GM23338 (cell line): Measurements from ENCODE around the gene CIC. TPM values are rescaled to one million over a fixed set of nuclear protein-coding genes. Genes with fewer than 3 reads are reported as not detected.

ENCODE experiments used
- ATAC-seq: fragments of 200-7000 bp; cut with Tn5 transposase; 3 replicates; pipeline ENCODE4 v1.9.1; 2020
- DNase-seq: peaks from one replicate; pipeline ENCODE4 v3.0.0-alpha.2; 2015; ENCODE audit warnings: low spot score
- H2AFZ ChIP-seq: fragments of 200-600 bp; sonication (generic); 2 replicates; pipeline ENCODE4 v1.8.0; 2016; ENCODE audit warnings: antibody characterized with exemption, mild to moderate bottlenecking, moderate library complexity
- H3F3A ChIP-seq: fragments of 200-600 bp; sonication (generic); replicated peaks from 2 replicates; pipeline ENCODE4 v1.8.0; 2017; ENCODE audit warnings: antibody characterized with exemption, mixed run types, low read depth
- H3K27ac ChIP-seq: fragments of 200-600 bp; sonication (generic); 2 replicates; pipeline ENCODE4 v1.6.1; 2016; ENCODE audit warnings: low read depth
- H3K27me3 ChIP-seq: fragments of 200-600 bp; sonication (generic); 2 replicates; pipeline ENCODE4 v1.8.0; 2016; ENCODE audit warnings: mild to moderate bottlenecking, mixed run types, moderate library complexity; ENCODE audit not compliant: insufficient read depth
- H3K36me3 ChIP-seq: fragments of 200-600 bp; sonication (generic); 2 replicates; pipeline ENCODE4 v1.8.0; 2016; ENCODE audit warnings: mild to moderate bottlenecking; ENCODE audit not compliant: insufficient read depth
- H3K4me1 ChIP-seq: fragments of 200-600 bp; sonication (generic); 2 replicates; pipeline ENCODE4 v1.8.0; 2016; ENCODE audit warnings: mild to moderate bottlenecking, moderate library complexity; ENCODE audit not compliant: insufficient read depth
- H3K4me2 ChIP-seq: fragments of 200-600 bp; sonication (generic); 2 replicates; pipeline ENCODE4 v1.7.1; 2017; ENCODE audit warnings: mixed run types
- H3K4me3 ChIP-seq: fragments of 200-600 bp; sonication (generic); 2 replicates; pipeline ENCODE4 v1.6.1; 2016; ENCODE audit warnings: mixed run types
- H3K79me2 ChIP-seq: fragments of 200-600 bp; sonication (generic); replicated peaks from 2 replicates; pipeline ENCODE4 v1.8.0; 2017; ENCODE audit warnings: mild to moderate bottlenecking; ENCODE audit not compliant: insufficient read depth
- H3K9me2 ChIP-seq: fragments of 200-600 bp; sonication (generic); 2 replicates; pipeline ENCODE4 v1.8.0; 2017; ENCODE audit not compliant: insufficient read depth
- H4K20me1 ChIP-seq: fragments of 200-600 bp; sonication (generic); replicated peaks from 2 replicates; pipeline ENCODE4 v1.8.0; 2017; ENCODE audit warnings: mild to moderate bottlenecking; ENCODE audit not compliant: insufficient read depth
- H3K27ac Mint-ChIP-seq: 2 replicates; pipeline ENCODE4 v1.8.0; 2020; ENCODE audit warnings: inconsistent platforms, mild to moderate bottlenecking, moderate library complexity, mixed read lengths
- H3K27me3 Mint-ChIP-seq: 3 replicates; pipeline ENCODE4 v1.8.0; 2022; ENCODE audit warnings: low read depth, mild to moderate bottlenecking, moderate library complexity, mixed read lengths, inconsistent platforms; ENCODE audit not compliant: insufficient read depth, poor library complexity
- H3K36me3 Mint-ChIP-seq: 3 replicates; pipeline ENCODE4 v1.8.0; 2021; ENCODE audit warnings: low read depth, mild to moderate bottlenecking, inconsistent platforms, moderate library complexity, mixed read lengths
- H3K4me1 Mint-ChIP-seq: 3 replicates; pipeline ENCODE4 v1.8.0; 2020; ENCODE audit warnings: mild to moderate bottlenecking, inconsistent platforms, mixed read lengths
- H3K4me3 Mint-ChIP-seq: 3 replicates; pipeline ENCODE4 v1.8.0; 2021; ENCODE audit warnings: moderate library complexity, mild to moderate bottlenecking, inconsistent platforms, mixed read lengths
- H3K9me3 Mint-ChIP-seq: 3 replicates; pipeline ENCODE4 v1.8.0; 2020; ENCODE audit warnings: moderate library complexity, mild to moderate bottlenecking, inconsistent platforms, mixed read lengths
- EZH2 ChIP-seq: fragments of 200-600 bp; sonication (generic); IDR thresholded peaks from one replicate; pipeline ENCODE4 v1.8.0; 2017; ENCODE audit warnings: antibody characterized with exemption, mild to moderate bottlenecking, low read depth; ENCODE audit not compliant: unreplicated experiment
- POLR2AphosphoS5 ChIP-seq: IDR thresholded peaks from 2 replicates; pipeline ENCODE4 v1.6.1; 2016; ENCODE audit warnings: antibody characterized with exemption, low read depth
- ZNF331 ChIP-seq: fragments of 250-450 bp; sonication (Bioruptor Pico); IDR thresholded peaks from 2 replicates; pipeline ENCODE4 v1.5.0; 2020; ENCODE audit warnings: low read depth, mild to moderate bottlenecking, moderate library complexity
- polyA plus RNA-seq: library from polyadenylated mRNA; unstranded; fragments of >200 nt; fragmentation: Nextera tagmentation; extraction: Ambion mirVana; gene quantifications from 2 replicates; pipeline ENCODE4 v1.2.1, GENCODE V29; 2016
- total RNA-seq: library from RNA; depleted of rRNA; stranded (reverse); fragments of >200 nt; shearing (Covaris generic); gene quantifications from 2 replicates; pipeline ENCODE4 v1.2.3, GENCODE V29; 2014
- TF ChIP-seq, protein P1 (sequence below): fragments of 250-450 bp; sonication (Bioruptor Pico); IDR thresholded peaks from 2 replicates; pipeline ENCODE4 v1.5.0; 2020; ENCODE audit warnings: mild to moderate bottlenecking, moderate library complexity
- TF ChIP-seq, protein P2 (sequence below): IDR thresholded peaks from 2 replicates; pipeline ENCODE4 v1.6.1; 2016; ENCODE audit warnings: antibody characterized with exemption

Gene CIC
- total and polyA plus RNA-seq, 2 experiments from 2014 or later = 13.2 to 42.0 TPM

DNA sequence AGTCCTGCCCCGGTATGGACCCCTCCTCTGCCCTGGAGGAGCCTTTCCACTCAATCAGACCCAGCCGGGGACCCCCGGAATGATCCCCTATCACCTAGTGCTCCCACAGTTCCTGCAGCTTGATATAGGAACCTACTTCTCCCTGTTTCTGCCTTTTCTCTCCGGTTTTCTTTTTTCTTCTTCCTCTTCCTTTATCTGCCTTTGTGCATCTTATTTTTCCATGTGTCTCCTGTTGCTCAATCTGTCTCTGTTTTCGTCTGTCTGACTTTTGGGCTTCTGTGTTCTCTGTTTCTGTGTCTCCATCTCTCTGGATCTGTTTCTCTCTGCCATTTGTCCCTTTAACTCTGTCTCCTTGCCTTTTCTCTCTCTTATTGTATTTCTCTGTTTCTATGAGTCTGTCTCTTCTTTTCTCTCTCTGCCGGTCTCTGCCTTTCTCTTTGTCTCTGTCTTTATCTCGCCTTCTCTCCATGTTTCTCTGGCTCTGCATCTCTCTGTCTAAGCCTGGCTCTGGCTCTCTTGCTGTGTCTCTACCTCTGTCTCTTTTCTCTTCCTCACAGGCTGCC lies 66.4 kb downstream of the CIC start:
- Mint-ChIP-seq H3K4me3 (no peak overlapping the region), H3K27me3 (peaks cover 1% of the 10 kb centered on the region), H3K4me1 (peaks cover 3% of the 10 kb centered on the region; the same call in 2 of the 3 replicates), H3K27ac (no peak overlapping the region), H3K36me3 (peaks cover 2% of the 10 kb centered on the region; the same call in 2 of the 3 replicates), H3K9me3 (no peaks in the 10 kb centered on the region)
- Histone ChIP-seq H3F3A (no peaks in the 10 kb centered on the region), H3K79me2 (no peaks in the 10 kb centered on the region), H3K4me1 (no peaks in the 10 kb centered on the region), H3K36me3 (no peaks in the 10 kb centered on the region), H3K9me2 (no peaks in the 10 kb centered on the region), H3K4me3 (no peak overlapping the region), H2AFZ (no peak overlapping the region), H3K4me2 (no peak overlapping the region), H4K20me1 (peaks cover 6% of the 10 kb centered on the region), H3K27me3 (no peaks in the 10 kb centered on the region), H3K27ac (no peak overlapping the region)
- no peak for DNase-seq
- no peak for ATAC-seq
- no peak for TF ChIP-seq EZH2
- TF ChIP-seq, protein P1, sequence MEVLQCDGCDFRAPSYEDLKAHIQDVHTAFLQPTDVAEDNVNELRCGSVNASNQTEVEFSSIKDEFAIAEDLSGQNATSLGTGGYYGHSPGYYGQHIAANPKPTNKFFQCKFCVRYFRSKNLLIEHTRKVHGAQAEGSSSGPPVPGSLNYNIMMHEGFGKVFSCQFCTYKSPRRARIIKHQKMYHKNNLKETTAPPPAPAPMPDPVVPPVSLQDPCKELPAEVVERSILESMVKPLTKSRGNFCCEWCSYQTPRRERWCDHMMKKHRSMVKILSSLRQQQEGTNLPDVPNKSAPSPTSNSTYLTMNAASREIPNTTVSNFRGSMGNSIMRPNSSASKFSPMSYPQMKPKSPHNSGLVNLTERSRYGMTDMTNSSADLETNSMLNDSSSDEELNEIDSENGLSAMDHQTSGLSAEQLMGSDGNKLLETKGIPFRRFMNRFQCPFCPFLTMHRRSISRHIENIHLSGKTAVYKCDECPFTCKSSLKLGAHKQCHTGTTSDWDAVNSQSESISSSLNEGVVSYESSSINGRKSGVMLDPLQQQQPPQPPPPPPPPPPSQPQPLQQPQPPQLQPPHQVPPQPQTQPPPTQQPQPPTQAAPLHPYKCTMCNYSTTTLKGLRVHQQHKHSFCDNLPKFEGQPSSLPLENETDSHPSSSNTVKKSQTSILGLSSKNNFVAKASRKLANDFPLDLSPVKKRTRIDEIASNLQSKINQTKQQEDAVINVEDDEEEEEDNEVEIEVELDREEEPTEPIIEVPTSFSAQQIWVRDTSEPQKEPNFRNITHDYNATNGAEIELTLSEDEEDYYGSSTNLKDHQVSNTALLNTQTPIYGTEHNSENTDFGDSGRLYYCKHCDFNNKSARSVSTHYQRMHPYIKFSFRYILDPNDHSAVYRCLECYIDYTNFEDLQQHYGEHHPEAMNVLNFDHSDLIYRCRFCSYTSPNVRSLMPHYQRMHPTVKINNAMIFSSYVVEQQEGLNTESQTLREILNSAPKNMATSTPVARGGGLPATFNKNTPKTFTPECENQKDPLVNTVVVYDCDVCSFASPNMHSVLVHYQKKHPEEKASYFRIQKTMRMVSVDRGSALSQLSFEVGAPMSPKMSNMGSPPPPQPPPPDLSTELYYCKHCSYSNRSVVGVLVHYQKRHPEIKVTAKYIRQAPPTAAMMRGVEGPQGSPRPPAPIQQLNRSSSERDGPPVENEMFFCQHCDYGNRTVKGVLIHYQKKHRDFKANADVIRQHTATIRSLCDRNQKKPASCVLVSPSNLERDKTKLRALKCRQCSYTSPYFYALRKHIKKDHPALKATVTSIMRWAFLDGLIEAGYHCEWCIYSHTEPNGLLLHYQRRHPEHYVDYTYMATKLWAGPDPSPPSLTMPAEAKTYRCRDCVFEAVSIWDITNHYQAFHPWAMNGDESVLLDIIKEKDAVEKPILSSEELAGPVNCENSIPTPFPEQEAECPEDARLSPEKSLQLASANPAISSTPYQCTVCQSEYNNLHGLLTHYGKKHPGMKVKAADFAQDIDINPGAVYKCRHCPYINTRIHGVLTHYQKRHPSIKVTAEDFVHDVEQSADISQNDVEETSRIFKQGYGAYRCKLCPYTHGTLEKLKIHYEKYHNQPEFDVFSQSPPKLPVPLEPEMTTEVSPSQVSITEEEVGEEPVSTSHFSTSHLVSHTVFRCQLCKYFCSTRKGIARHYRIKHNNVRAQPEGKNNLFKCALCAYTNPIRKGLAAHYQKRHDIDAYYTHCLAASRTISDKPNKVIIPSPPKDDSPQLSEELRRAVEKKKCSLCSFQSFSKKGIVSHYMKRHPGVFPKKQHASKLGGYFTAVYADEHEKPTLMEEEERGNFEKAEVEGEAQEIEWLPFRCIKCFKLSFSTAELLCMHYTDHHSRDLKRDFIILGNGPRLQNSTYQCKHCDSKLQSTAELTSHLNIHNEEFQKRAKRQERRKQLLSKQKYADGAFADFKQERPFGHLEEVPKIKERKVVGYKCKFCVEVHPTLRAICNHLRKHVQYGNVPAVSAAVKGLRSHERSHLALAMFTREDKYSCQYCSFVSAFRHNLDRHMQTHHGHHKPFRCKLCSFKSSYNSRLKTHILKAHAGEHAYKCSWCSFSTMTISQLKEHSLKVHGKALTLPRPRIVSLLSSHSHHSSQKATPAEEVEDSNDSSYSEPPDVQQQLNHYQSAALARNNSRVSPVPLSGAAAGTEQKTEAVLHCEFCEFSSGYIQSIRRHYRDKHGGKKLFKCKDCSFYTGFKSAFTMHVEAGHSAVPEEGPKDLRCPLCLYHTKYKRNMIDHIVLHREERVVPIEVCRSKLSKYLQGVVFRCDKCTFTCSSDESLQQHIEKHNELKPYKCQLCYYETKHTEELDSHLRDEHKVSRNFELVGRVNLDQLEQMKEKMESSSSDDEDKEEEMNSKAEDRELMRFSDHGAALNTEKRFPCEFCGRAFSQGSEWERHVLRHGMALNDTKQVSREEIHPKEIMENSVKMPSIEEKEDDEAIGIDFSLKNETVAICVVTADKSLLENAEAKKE (CRISPR knock-in tag) = no peak
- TF ChIP-seq, protein P2, sequence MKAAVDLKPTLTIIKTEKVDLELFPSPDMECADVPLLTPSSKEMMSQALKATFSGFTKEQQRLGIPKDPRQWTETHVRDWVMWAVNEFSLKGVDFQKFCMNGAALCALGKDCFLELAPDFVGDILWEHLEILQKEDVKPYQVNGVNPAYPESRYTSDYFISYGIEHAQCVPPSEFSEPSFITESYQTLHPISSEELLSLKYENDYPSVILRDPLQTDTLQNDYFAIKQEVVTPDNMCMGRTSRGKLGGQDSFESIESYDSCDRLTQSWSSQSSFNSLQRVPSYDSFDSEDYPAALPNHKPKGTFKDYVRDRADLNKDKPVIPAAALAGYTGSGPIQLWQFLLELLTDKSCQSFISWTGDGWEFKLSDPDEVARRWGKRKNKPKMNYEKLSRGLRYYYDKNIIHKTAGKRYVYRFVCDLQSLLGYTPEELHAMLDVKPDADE = no peak
- TF ChIP-seq ZNF331 (CRISPR knock-in tag) = no peak

DNA sequence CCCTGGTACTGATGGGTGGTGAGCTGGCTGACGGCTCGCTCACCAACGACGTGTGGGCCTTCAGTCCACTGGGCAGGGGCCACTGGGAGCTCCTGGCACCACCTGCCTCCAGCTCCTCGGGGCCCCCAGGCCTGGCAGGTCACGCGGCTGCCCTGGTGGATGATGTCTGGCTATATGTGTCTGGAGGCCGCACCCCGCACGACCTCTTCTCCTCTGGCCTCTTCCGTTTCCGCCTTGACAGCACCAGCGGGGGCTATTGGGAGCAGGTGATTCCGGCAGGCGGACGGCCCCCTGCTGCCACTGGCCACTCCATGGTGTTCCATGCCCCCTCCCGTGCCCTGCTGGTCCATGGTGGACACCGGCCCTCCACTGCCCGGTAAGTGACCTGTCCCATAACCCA lies 66.9 kb downstream of the CIC start:
- no peaks in the 10 kb centered on the region for H3K79me2 ChIP-seq
- H3K9me3 Mint-ChIP-seq = no peaks in the 10 kb centered on the region
- no peaks in the 10 kb centered on the region for H3F3A ChIP-seq
- H3K4me3 ChIP-seq = no peak overlapping the region
- H4K20me1 ChIP-seq = peaks cover 6% of the 10 kb centered on the region
- no peaks in the 10 kb centered on the region for H3K4me1 ChIP-seq
- ATAC-seq (no peak), DNase-seq (no peak)
- H3K36me3 Mint-ChIP-seq = peaks cover 2% of the 10 kb centered on the region; the same call in 2 of the 3 replicates
- no peaks in the 10 kb centered on the region for H3K27me3 ChIP-seq
- no peak overlapping the region for H3K4me3 Mint-ChIP-seq
- H3K9me2 ChIP-seq = no peaks in the 10 kb centered on the region
- no peak overlapping the region for H2AFZ ChIP-seq
- H3K36me3 ChIP-seq = no peaks in the 10 kb centered on the region
- peaks cover 1% of the 10 kb centered on the region for H3K27me3 Mint-ChIP-seq
- H3K27ac ChIP-seq = no peak overlapping the region
- H3K4me1 Mint-ChIP-seq = no peaks in the 10 kb centered on the region
- H3K4me2 ChIP-seq = no peak overlapping the region
- no peak overlapping the region for H3K27ac Mint-ChIP-seq
- TF ChIP-seq POLR2AphosphoS5 = no peak
